Endothelial cell (in vitro differentiated cells): ENCODE measurements around the gene MTCH2. TPM values are rescaled to one million over a fixed set of nuclear protein-coding genes. Genes with fewer than 3 reads are reported as not detected.
"Not testable (repeated sequence)": the region's sequence is repeated elsewhere in the genome, so short reads cannot be mapped to it uniquely, and the experiment has no call there.

Source experiments
- DNase-seq: peaks from one replicate; pipeline ENCODE4 v3.0.0; 2021; ENCODE audit warnings: low spot score
- H3K27ac Mint-ChIP-seq: one replicate; pipeline ENCODE4 v1.8.0; 2021; ENCODE audit warnings: mixed read lengths, inconsistent platforms; ENCODE audit not compliant: unreplicated experiment
- H3K27me3 Mint-ChIP-seq: one replicate; pipeline ENCODE4 v1.8.0; 2021; ENCODE audit warnings: mild to moderate bottlenecking, moderate library complexity, mixed read lengths, inconsistent platforms; ENCODE audit not compliant: unreplicated experiment
- H3K36me3 Mint-ChIP-seq: one replicate; pipeline ENCODE4 v1.8.0; 2021; ENCODE audit warnings: mild to moderate bottlenecking, low read depth, mixed read lengths, inconsistent platforms; ENCODE audit not compliant: unreplicated experiment
- H3K4me1 Mint-ChIP-seq: one replicate; pipeline ENCODE4 v1.8.0; 2021; ENCODE audit warnings: mild to moderate bottlenecking, mixed read lengths, inconsistent platforms; ENCODE audit not compliant: unreplicated experiment
- H3K4me3 Mint-ChIP-seq: one replicate; pipeline ENCODE4 v1.8.0; 2021; ENCODE audit warnings: mild to moderate bottlenecking, mixed read lengths, inconsistent platforms; ENCODE audit not compliant: unreplicated experiment
- H3K9me3 Mint-ChIP-seq: one replicate; pipeline ENCODE4 v1.8.0; 2021; ENCODE audit warnings: mixed read lengths, inconsistent platforms; ENCODE audit not compliant: unreplicated experiment
- total RNA-seq: library from RNA; stranded (reverse); fragmentation: NEBNext Ultra II Directional; extraction: Animal tissue kit (Norgen Biotek cat#: 25700); gene quantifications from one replicate; pipeline ENCODE4 v1.2.1, GENCODE V29; 2021; ENCODE audit not compliant: unreplicated experiment
- TF ChIP-seq, protein P1 (sequence below): fragments of 200-600 bp; sonication (generic); IDR thresholded peaks from one replicate; pipeline ENCODE4 v1.5.0; 2021; ENCODE audit warnings: antibody characterized with exemption; ENCODE audit not compliant: unreplicated experiment

MTCH2 gene
- total RNA-seq, 1 donor from 2014 or later: 109 TPM

DNA sequence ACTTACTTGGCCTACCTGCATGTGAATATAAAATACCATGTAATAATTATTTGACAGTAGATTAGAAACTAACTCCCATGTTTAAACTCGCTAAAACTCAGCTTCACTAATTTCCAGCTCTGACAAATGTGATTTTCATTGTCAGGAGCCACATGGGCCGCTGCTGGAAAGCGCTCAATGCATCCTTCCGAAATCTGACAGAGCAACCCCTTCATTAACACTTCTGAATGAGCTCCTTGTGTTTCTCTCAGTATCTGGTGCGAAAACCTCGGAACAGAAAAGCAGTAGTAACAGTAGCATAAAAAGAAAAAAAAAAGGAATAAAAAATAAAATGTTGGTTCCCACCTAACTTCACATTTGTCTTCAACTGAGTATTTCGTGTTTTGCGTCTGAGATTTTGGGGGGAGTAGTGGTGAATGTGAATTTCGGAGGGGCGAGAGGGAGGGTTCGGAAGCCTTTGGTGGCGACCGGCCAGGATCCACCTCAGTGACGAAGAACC is 710 bp downstream of the MTCH2 start:
- DNase-seq: no peak

DNA sequence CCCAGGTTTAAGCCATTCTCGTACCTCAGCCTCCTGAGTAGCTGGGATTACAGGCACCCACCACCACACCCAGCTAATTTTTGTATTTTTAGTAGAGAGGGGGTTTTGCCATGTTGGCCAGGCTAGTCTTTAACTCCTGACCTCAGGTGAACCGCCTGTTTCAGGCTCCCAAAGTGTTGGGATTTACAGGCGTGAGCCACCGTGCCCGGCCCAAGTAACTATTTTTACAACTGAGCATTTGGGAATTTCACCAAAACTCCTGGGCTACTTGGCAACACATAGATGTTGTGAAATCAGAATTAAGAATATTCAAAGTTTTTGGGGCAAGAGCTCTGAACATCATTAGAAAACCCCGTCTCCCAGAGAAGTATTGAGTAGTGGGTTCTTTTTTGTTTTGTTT is 1.9 kb downstream of the MTCH2 start:
- Mint-ChIP-seq H3K36me3 (peaks cover 18% of the 10 kb centered on the region), H3K27me3 (peaks cover 15% of the 10 kb centered on the region)
- not testable (repeated sequence) for H3K9me3 Mint-ChIP-seq, H3K27ac Mint-ChIP-seq, DNase-seq, H3K4me3 Mint-ChIP-seq, H3K4me1 Mint-ChIP-seq

More for the DNA sequence above, 710 bp downstream of the MTCH2 start:
- Mint-ChIP-seq H3K4me3 (peak overlapping the region; percentile 98), H3K27me3 (peaks cover 15% of the 10 kb centered on the region), H3K36me3 (peaks cover 15% of the 10 kb centered on the region), H3K9me3 (no peaks in the 10 kb centered on the region), H3K27ac (peak overlapping the region; percentile 80), H3K4me1 (peaks cover 9% of the 10 kb centered on the region)
- TF ChIP-seq, protein P1, sequence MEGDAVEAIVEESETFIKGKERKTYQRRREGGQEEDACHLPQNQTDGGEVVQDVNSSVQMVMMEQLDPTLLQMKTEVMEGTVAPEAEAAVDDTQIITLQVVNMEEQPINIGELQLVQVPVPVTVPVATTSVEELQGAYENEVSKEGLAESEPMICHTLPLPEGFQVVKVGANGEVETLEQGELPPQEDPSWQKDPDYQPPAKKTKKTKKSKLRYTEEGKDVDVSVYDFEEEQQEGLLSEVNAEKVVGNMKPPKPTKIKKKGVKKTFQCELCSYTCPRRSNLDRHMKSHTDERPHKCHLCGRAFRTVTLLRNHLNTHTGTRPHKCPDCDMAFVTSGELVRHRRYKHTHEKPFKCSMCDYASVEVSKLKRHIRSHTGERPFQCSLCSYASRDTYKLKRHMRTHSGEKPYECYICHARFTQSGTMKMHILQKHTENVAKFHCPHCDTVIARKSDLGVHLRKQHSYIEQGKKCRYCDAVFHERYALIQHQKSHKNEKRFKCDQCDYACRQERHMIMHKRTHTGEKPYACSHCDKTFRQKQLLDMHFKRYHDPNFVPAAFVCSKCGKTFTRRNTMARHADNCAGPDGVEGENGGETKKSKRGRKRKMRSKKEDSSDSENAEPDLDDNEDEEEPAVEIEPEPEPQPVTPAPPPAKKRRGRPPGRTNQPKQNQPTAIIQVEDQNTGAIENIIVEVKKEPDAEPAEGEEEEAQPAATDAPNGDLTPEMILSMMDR: no peak

DNA sequence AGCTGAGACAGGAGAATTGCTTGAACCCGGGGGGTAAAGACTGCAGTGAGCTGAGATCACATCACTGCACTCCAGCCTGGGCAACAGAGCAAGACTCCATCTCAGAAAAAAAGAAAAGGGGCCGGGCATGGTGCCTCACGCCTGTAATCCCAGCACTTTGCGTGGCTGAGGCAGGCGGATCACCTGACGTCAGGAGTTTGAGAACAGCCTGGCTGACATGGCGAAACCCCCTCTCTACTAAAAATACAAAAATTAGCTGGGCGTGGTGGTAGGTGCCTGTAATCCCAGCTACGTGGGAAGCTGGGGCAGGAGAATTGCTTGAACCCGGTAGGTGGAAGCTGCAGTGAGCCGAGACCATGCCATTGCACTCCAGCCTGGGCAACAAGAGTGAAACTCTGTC is 6.0 kb downstream of the MTCH2 start:
- H3K27ac Mint-ChIP-seq, H3K4me3 Mint-ChIP-seq, DNase-seq, H3K9me3 Mint-ChIP-seq, H3K4me1 Mint-ChIP-seq, H3K27me3 Mint-ChIP-seq: not testable (repeated sequence)
- peaks cover 29% of the 10 kb centered on the region for H3K36me3 Mint-ChIP-seq

DNA sequence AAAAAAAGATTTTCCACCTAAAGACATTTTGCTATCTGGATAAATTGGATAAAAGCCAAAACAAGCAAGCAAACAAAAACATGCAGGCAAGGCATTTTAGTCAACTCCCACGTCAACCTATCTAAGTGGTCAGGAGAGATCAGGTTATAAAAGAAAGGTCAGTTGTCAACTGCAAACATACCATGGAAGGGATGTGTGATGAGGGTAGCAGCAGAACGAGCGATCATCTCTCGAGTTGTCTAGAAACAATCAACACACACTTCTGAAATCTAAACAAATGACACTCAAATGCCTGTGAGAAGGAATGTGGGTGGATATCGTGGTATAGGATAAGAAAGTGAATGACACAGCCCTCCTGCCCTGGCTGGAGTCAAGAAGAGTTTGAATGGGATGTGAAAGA is 10.9 kb downstream of the MTCH2 start:
- no peak for DNase-seq
- Mint-ChIP-seq H3K4me3 (no peak overlapping the region), H3K36me3 (peaks cover 35% of the 10 kb centered on the region), H3K9me3 (no peaks in the 10 kb centered on the region), H3K4me1 (no peaks in the 10 kb centered on the region), H3K27me3 (no peaks in the 10 kb centered on the region), H3K27ac (no peak overlapping the region)
- TF ChIP-seq, protein P1: no peak

DNA sequence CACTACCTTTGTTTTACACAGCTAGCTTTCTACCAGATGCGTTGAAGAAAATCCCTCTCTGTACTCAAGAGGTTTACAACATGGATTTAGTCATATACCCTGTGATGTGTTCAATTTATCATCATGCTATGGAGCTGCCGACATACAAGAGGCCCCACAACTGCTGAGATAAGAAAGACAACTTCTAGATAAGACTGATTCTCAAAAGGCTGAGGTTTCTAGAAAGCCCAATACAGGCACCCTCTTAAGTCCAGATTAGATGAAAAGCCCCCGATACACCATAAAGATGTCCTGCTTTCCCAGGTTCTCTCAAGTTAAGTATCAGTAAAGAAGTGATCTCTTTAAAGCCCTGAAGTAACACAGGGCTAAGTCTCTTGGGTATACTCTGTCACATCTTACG is 14.3 kb downstream of the MTCH2 start:
- TF ChIP-seq, protein P1: no peak
- no peak for DNase-seq
- Mint-ChIP-seq H3K4me3 (no peak overlapping the region), H3K4me1 (no peaks in the 10 kb centered on the region), H3K27ac (no peak overlapping the region), H3K9me3 (no peaks in the 10 kb centered on the region), H3K36me3 (peaks cover 29% of the 10 kb centered on the region), H3K27me3 (no peaks in the 10 kb centered on the region)

DNA sequence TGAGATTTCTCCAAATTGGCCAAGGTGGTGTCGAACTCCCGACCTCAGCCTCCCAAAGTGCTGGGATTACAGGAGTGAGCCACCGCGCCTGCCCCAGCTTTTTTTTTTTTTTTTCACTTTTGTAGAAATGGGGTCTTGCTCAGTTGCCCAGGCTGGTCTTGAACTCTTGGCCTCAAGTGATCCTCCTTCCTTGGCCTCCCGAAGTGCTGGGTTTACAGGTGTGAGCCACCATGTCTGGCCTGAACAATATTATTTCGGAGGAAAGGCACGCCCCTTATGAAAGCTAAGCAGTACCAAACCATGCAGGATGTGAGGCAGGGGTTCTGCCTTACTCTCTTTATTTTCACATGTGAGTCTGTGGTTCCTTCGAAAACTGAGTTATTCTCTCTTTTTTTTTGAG is 16.1 kb downstream of the MTCH2 start:
- Mint-ChIP-seq H3K27ac (no peak overlapping the region), H3K36me3 (peaks cover 33% of the 10 kb centered on the region), H3K9me3 (no peaks in the 10 kb centered on the region)

More for the DNA sequence above, 16.1 kb downstream of the MTCH2 start:
- DNase-seq: no peak
- Mint-ChIP-seq H3K27me3 (no peaks in the 10 kb centered on the region), H3K4me3 (no peak overlapping the region), H3K4me1 (no peaks in the 10 kb centered on the region)
- TF ChIP-seq, protein P1: no peak
